ENCODE measurements around the gene FGF14. TPM values are rescaled to one million over a fixed set of nuclear protein-coding genes. Genes with fewer than 3 reads are reported as not detected.

FGF14 gene
- total RNA-seq, 1 experiment from 2014 or later, result not detected

- H3K27ac ChIP-seq (ENCODE audit: low read length), result no peak overlapping the region
- no peaks in the 10 kb centered on the region for H3K79me2 ChIP-seq (ENCODE audit: low read length)
- BruUV-seq (replicated peaks), result no TSS peak
- TF ChIP-seq EZH2phosphoT487 (IDR thresholded peaks at IDR 0.05; ENCODE audit: borderline replicate concordance, low read length) (no peak), CTCF (conservative IDR thresholded peaks at IDR 0.05; ENCODE audit: low read depth, low read length) (no peak), EZH2 (IDR thresholded peaks at IDR 0.05; ENCODE audit: low read length, unreplicated experiment) (no peak)
- intact Hi-C loops (cut with micrococcal nuclease), result no loop called here
- ChIA-PET POLR2A (ENCODE audit: unreplicated experiment) (no interaction called here), CTCF (no interaction called here)
- H3K9me3 ChIP-seq (ENCODE audit: low read length), result no peaks in the 10 kb centered on the region
- H3K36me3 ChIP-seq (ENCODE audit: low read depth, low read length), result no peaks in the 10 kb centered on the region
- ATAC-seq (no peak), DNase-seq (no peak)
- H3K4me1 ChIP-seq (ENCODE audit: insufficient read depth, low read length), result no peaks in the 10 kb centered on the region
- H3F3A ChIP-seq (ENCODE audit: low read length, unreplicated experiment), result no peaks in the 10 kb centered on the region
- H3K4me2 ChIP-seq (ENCODE audit: low read length), result no peak overlapping the region
- no peak overlapping the region for H3K4me3 ChIP-seq (ENCODE audit: low read length)
- H3K27me3 ChIP-seq (ENCODE audit: low read length), result peaks cover 56% of the 10 kb centered on the region
- no peaks in the 10 kb centered on the region for H4K20me1 ChIP-seq (ENCODE audit: low read length)
- H3K9ac ChIP-seq (ENCODE audit: low read length), result no peak overlapping the region
- H2AFZ ChIP-seq (ENCODE audit: low read length), result no peak overlapping the region
- H3K9me2 ChIP-seq (replicated peaks; ENCODE audit: low read length), result no peaks in the 10 kb centered on the region
Measured at GRCh38 chr13:101892296-101892695, 509.6 kb downstream of the FGF14 start.

GRCh38 chr13:101881593-101881992 lies 520.3 kb downstream of the FGF14 start:
- no peak overlapping the region for H2AFZ ChIP-seq (ENCODE audit: low read length)
- no peak overlapping the region for H3K4me2 ChIP-seq (ENCODE audit: low read length)
- no peaks in the 10 kb centered on the region for H3K4me1 ChIP-seq (ENCODE audit: insufficient read depth, low read length)
- no peaks in the 10 kb centered on the region for H3F3A ChIP-seq (ENCODE audit: low read length, unreplicated experiment)
- CTCF ChIA-PET, result no interaction called here
- H3K27me3 ChIP-seq (ENCODE audit: low read length), result peaks cover 94% of the 10 kb centered on the region
- H3K9me3 ChIP-seq (ENCODE audit: low read length), result no peaks in the 10 kb centered on the region
- DNase-seq (no peak), ATAC-seq (no peak)
- intact Hi-C loops (cut with micrococcal nuclease), result no loop called here
- no peak overlapping the region for H3K27ac ChIP-seq (ENCODE audit: low read length)
- H3K79me2 ChIP-seq (ENCODE audit: low read length), result no peaks in the 10 kb centered on the region
- BruUV-seq (replicated peaks), result no TSS peak
- TF ChIP-seq CTCF (conservative IDR thresholded peaks at IDR 0.05; ENCODE audit: low read depth, low read length) (no peak), EZH2 (IDR thresholded peaks at IDR 0.05; ENCODE audit: low read length, unreplicated experiment) (no peak), EZH2phosphoT487 (IDR thresholded peaks at IDR 0.05; ENCODE audit: borderline replicate concordance, low read length) (no peak)
- H3K36me3 ChIP-seq (ENCODE audit: low read depth, low read length), result no peaks in the 10 kb centered on the region
- H3K4me3 ChIP-seq (ENCODE audit: low read length), result no peak overlapping the region
- H4K20me1 ChIP-seq (ENCODE audit: low read length), result no peaks in the 10 kb centered on the region
- POLR2A ChIA-PET (ENCODE audit: unreplicated experiment), result no interaction called here
- H3K9me2 ChIP-seq (replicated peaks; ENCODE audit: low read length), result no peaks in the 10 kb centered on the region
- H3K9ac ChIP-seq (ENCODE audit: low read length), result no peak overlapping the region

GRCh38 chr13:101880581-101880980 lies 521.3 kb downstream of the FGF14 start:
- Histone ChIP-seq H3K4me1 (ENCODE audit: insufficient read depth, low read length) (peaks cover 3% of the 10 kb centered on the region; the same call in 1 of the 2 replicates), H3K9me3 (ENCODE audit: low read length) (no peaks in the 10 kb centered on the region), H3K9me2 (replicated peaks; ENCODE audit: low read length) (no peaks in the 10 kb centered on the region), H3K79me2 (ENCODE audit: low read length) (no peaks in the 10 kb centered on the region), H2AFZ (ENCODE audit: low read length) (no peak overlapping the region), H4K20me1 (ENCODE audit: low read length) (no peaks in the 10 kb centered on the region), H3K36me3 (ENCODE audit: low read depth, low read length) (no peaks in the 10 kb centered on the region), H3K27ac (ENCODE audit: low read length) (no peak overlapping the region), H3K9ac (ENCODE audit: low read length) (no peak overlapping the region), H3K4me3 (ENCODE audit: low read length) (no peak overlapping the region), H3K4me2 (ENCODE audit: low read length) (no peak overlapping the region), H3K27me3 (ENCODE audit: low read length) (peaks cover 84% of the 10 kb centered on the region), H3F3A (ENCODE audit: low read length, unreplicated experiment) (no peaks in the 10 kb centered on the region)
- ChIA-PET POLR2A (ENCODE audit: unreplicated experiment) (no interaction called here), CTCF (no interaction called here)
- BruUV-seq (replicated peaks), result no TSS peak
- TF ChIP-seq EZH2 (IDR thresholded peaks at IDR 0.05; ENCODE audit: low read length, unreplicated experiment), result no peak
- no peak for TF ChIP-seq CTCF (conservative IDR thresholded peaks at IDR 0.05; ENCODE audit: low read depth, low read length)
- no peak for TF ChIP-seq EZH2phosphoT487 (IDR thresholded peaks at IDR 0.05; ENCODE audit: borderline replicate concordance, low read length)
- DNase-seq (no peak), ATAC-seq (no peak)
- intact Hi-C loops (cut with micrococcal nuclease), result no loop called here

Measured in PC-3 (cell line).